ENCODE results near the gene CRISP1.

Gene CRISP1

DNA sequence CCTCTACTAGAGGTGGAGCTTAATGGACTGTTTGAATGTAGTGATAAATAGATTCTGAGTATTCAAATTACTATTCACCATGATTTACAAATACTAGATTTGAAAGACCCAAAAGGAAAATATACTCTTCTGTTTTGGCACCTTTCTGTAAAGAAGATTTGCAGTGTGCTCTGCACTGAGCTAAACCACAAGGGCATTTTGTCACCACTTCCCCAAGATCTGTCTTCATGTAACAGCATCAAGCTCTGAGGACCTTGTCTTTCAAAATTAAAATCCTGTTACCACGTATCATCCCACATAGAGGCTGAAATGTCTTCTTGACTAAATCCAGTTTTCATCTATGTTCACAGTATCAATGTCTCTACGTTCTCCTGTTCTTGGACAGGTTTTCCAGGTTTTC lies 76.0 kb downstream of the CRISP1 start:
- H3K4me3 ChIP-seq (ENCODE audit: low read length): no peak overlapping the region
- DNase-seq (ENCODE audit: low read depth): no peak
- TF ChIP-seq, protein P1, sequence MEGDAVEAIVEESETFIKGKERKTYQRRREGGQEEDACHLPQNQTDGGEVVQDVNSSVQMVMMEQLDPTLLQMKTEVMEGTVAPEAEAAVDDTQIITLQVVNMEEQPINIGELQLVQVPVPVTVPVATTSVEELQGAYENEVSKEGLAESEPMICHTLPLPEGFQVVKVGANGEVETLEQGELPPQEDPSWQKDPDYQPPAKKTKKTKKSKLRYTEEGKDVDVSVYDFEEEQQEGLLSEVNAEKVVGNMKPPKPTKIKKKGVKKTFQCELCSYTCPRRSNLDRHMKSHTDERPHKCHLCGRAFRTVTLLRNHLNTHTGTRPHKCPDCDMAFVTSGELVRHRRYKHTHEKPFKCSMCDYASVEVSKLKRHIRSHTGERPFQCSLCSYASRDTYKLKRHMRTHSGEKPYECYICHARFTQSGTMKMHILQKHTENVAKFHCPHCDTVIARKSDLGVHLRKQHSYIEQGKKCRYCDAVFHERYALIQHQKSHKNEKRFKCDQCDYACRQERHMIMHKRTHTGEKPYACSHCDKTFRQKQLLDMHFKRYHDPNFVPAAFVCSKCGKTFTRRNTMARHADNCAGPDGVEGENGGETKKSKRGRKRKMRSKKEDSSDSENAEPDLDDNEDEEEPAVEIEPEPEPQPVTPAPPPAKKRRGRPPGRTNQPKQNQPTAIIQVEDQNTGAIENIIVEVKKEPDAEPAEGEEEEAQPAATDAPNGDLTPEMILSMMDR (IDR thresholded peaks at IDR 0.05; ENCODE audit: insufficient read depth, low read depth, low read length, missing control alignments): no peak

DNA sequence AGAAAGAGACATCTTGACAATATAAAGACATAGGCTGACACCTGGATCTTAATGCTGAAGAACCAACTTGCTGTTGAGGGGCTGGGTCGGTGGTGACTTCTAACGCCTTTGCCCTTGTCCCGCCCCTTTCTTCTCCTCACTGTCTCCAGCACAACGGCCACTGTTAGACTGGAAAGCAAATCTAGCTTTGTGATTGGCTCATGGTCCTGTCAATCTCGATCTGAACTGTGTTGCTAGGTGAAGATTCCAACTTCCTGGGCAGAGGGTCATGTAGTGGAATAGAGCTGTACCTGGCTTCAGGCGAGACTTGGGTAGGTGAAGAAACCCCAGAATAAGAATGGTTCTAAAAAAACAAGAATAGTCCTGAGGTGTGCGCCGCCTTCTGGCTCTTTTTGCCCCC lies 79.2 kb downstream of the CRISP1 start, which contains the start of gene PGK2:
PGK2 (minus strand) TSS at position 110 of the 400 bp plus-strand sequence; CDS start at position 12, 98 bp downstream.
- no peak for DNase-seq (ENCODE audit: low read depth)
- H3K4me3 ChIP-seq (ENCODE audit: low read length): no peak within 1 kb of the TSS
- TF ChIP-seq, protein P1 (IDR thresholded peaks at IDR 0.05; ENCODE audit: insufficient read depth, low read depth, low read length, missing control alignments): no peak

DNA sequence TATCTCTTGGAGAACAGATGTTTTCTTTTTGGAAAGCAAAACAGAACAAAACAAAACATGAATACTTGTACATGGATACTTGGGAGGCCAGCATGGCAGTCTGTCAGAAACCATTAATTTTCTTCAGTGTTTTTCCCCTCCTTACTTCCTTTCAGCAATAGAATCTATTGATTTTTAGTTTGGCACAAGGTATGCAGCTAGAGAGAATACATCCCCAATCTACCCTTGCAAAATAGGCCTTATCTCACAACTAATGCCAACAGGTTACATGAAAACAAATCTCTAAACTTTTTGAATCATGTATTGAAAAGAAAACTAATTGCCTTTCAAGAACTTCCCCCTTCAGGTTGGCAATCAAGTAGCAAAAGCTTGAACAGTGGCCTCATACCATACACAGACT lies 82.1 kb downstream of the CRISP1 start:
- TF ChIP-seq, protein P1 (IDR thresholded peaks at IDR 0.05; ENCODE audit: insufficient read depth, low read depth, low read length, missing control alignments): no peak
- DNase-seq (ENCODE audit: low read depth): no peak
- H3K4me3 ChIP-seq (ENCODE audit: low read length): no peak overlapping the region
